ENCODE measurements around the gene IRF4. TPM values are rescaled to one million over a fixed set of nuclear protein-coding genes. Genes with fewer than 3 reads are reported as not detected.

The IRF4 gene
- total RNA-seq, 1 donor from 2014 or later, result 0.24 TPM

DNA sequence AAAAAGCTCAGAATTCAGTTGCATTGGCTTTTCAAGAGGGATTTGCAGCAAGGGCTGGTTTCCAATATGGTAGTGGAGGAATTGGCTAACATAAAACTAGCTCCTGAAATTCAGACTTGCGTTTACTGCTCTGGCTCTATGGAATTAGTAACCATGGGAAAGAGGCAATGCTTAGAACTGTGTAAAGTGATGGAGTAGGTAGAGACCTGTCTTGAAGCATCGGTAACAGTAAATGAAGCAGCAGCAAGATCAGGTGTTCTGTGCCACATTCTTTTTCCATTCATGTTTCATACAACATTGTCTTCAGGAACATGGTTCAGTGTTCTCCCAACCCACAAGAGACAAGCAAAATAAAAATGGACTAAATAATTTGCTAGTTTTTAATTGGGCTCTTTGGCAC, 6.5 kb downstream of the IRF4 start:
- DNase-seq (ENCODE audit: low spot score), result no peak

DNA sequence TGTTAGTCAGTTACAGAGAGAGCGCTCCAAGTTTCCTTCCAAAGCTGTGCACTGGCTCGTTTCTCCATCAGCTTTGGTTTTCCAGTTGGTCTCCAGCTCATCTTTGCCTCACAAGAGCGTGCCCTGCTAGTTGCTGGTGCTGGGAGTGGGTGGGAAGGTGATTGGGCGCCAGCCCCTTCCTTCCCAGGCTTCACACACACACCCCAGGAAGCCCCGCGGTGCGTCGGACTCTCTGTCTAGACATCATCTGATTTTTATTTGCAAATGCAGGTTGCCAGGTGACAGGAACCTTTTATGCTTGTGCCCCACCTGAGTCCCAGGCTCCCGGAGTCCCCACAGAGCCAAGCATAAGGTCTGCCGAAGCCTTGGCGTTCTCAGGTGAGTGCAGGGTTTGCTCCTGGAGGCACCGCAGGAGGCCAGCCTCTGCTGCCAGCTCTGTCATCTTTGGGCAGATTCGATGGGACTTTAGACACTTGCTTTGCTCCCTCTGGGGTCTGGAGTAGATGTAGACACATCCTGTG, 7.1 kb downstream of the IRF4 start:
- DNase-seq (ENCODE audit: low spot score), result no peak

DNA sequence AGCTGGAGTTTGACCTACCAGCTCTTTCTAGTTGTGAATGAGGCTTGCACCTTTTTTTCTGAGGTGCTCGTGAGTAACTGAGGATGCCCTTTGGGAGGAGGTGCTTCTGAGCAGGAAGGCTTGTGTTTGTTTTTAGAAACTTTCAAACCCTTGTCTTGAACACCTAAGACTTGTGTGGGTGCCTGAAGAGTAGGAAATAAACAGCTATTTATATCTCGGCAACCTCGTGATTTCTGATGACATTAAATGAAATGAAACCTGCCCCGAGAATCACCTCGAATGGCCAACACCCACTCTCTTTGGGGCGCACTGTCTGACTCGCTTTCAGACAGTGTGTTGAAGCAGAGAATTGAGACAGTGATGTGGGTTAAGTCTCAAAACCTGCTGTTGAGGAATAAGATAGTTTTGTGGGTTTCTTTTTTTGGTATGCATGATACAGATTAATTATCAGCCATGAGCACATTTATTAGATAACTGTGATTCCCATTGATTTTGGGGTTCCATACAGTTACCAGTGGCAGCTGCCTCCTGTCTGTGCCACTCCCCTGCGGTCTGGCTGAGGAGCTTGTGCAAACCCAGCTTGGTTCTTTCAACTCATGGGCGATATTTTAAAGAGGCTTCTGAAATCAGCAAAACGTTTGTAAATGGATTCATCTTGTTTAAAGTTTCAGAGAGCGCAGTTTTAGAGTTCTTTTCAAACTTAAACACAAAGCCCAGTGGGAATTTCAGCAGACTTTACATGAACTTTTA, 8.4 kb downstream of the IRF4 start:
- no peak for DNase-seq (ENCODE audit: low spot score)

DNA sequence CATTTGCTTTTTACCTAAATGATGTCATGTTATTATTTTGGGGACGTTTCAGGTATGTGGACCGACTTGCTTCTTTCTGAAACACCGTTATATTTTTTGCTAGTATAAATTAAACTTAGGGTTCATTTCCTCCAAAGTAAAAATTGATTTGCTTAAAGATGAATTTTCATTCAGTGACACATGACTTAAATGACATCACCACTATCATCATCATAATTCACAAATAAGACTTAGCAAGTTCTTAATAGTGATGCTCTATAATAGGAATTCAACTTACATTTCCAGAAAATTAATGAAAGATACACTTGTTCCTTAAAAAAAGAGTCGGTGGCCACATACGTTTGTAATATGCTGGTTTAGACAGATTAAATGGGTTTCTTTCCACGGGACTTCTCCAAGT, 9.3 kb downstream of the IRF4 start:
- no peak for DNase-seq (ENCODE audit: low spot score)

DNA sequence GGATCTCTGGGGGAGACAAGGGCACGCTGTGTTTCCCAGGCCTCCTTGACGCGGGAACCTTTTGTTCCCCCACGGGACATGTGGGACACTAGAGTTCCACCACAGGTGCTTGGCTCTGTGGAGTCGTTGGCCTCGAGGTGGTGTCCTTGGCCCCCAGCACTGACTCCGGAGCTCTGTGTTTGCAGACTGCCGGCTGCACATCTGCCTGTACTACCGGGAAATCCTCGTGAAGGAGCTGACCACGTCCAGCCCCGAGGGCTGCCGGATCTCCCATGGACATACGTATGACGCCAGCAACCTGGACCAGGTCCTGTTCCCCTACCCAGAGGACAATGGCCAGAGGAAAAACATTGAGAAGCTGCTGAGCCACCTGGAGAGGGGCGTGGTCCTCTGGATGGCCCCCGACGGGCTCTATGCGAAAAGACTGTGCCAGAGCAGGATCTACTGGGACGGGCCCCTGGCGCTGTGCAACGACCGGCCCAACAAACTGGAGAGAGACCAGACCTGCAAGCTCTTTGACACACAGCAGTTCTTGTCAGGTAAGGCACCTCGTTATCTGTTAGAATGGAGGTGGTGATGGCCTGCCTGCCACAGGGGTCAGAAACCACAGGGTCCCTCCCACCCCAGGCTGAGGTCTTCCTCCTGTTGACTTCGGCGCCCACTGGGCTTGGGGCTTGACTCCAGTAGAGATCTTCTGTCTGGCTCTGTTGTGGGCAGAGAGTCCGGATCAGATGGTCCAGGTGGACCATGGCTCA, 9.9 kb downstream of the IRF4 start:
- no peak for DNase-seq (ENCODE audit: low spot score)

DNA sequence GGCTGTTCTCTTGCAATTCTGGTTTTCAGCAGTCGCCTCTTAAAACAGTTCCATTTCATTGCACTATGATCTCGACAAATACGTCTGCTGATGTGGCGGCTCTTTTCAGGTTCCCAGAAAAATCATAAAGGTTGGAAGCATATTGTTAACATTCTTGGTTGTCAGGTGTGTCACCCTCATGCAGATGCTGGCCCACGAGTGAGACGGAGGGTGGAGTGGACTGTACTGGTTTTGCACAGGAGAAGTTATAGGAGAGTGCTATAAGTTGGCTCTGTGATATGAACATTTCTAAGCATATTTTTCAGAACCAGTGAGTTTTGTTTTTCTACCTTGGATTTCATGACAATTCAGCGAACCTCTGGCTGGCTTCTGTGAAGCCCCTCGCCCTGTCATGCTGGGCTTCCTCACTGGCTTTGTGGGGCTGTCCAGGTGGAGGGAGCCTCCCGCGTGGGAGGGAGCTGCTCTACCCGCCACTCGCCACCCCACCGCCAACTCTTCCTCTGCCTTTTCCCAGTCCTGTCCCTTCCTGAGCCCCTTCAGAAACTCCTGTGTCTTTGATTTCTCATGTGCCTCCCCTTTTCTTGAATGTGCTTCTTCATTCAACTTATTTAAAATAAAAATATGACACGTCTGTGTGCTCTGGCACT, 10.6 kb downstream of the IRF4 start:
- no peak for DNase-seq (ENCODE audit: low spot score)

DNA sequence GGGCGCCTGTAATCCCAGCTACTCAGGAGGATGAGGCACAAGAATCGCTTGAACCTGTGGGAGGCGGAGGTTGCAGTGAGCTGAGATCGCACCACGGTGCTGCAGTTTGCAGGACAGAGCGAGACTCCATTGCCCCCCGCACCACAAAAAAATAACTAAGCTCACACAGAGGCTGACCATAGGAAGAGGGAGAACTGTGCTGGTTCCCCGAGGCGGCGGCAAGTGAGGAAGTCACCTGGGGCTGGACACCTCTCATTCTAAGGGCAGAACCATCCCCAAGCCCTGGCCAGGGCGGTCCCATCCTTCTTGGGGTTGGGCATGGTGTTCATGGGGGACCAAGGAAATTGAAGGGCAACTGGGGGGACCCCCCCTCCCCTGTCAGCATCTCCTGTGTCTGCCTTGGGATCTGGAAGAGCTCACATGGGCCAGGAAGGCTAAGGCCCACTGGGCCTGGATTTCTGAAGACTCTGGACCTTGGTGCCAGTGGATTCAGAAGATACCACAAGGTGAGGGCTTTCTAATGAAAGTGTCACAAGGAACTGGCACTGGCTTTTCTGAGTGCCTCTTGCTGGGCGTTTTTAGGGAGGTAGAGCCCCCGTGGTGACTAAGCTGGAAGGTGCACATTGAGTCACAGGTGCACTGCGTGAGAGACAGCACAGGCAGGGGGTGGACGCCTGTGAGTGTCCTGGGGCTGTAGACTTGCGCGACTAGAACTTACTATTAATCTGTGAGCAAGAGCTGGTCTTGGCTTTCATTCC, 11.5 kb downstream of the IRF4 start:
- no peak for DNase-seq (ENCODE audit: low spot score)

DNA sequence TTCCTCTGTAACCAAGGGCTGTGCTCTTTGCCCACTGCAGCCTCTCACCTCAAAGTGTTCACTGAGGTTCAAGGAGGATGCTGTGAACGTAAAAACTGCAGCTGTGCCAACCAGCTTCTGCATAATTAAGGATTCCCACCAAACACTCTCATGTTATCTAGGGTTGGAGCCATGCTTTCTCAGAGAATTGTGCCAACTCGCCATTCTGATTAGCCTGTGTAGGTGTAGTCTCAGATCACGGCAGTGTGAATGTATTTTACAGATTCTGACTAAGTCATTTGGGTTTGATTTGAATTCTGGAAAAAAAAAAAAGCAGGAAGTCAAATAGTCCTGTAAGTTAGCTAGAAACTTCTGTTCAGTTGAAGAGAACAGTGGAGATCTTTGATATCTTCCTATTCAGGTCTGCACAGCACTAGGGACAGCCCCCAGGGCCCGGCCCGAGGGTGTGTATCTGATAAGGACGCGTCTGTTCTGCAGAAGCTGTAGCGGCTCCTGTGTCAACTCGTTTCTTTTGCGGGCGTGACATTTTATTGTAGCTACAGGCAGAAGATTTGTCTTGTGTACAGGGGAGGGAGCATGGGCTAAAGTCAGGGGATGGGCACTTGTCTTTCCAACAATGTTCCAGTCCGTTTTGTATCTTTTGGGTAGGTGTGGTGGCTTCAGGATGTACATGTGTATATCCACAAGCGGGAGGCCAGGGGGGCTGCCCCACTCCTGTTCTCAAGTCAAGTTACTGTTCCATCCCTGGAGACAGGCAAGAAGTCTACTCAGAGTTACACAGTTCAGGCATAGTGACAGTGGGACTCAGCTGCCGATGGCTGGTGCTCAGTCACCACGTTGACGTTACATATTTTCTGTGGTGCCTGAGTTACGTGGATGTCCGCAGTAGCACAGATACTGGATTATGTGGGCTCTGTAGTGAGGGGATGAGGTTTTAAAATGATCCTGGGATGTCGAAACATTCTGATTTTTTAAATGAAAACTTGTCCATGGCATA, 12.4 kb downstream of the IRF4 start:
- no peak for DNase-seq (ENCODE audit: low spot score)

DNA sequence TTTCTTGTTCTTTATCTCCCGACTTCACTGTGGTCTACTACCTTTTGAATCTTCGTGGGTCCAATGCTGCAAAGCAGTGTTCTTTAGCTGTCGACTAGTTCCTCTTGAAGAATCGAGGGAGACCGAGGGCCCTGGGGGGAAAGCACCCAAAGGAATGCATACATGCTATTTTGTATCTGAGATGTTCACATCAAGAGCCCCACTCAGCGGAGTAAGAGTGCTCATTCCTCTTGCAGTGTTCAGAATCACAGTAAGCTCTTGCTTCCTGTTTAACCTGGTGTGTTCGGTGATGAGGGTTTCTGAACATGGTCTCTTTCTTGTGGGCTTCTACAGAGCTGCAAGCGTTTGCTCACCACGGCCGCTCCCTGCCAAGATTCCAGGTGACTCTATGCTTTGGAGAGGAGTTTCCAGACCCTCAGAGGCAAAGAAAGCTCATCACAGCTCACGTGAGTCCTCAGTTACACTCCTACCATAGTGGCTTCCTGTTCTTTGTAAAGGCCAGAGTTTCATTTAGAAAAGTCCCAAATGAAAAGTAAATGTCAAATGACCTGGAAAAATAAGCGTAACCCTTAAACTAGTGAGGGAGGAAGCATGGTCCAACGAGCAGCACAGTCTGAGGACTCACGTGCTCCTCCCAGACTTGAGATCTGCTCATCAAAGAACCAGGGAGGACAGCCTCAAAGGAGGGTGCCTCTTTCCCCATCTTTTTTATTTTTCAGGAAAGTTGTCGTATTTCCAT, 13.3 kb downstream of the IRF4 start:
- DNase-seq (ENCODE audit: low spot score), result no peak

DNA sequence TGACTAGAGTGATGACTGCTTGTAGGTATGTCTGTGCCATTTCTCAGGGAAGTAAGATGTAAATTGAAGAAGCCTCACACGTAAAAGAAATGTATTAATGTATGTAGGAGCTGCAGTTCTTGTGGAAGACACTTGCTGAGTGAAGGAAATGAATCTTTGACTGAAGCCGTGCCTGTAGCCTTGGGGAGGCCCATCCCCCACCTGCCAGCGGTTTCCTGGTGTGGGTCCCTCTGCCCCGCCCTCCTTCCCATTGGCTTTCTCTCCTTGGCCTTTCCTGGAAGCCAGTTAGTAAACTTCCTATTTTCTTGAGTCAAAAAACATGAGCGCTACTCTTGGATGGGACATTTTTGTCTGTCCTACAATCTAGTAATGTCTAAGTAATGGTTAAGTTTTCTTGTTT, 16.6 kb downstream of the IRF4 start:
- no peak for DNase-seq (ENCODE audit: low spot score)

DNA sequence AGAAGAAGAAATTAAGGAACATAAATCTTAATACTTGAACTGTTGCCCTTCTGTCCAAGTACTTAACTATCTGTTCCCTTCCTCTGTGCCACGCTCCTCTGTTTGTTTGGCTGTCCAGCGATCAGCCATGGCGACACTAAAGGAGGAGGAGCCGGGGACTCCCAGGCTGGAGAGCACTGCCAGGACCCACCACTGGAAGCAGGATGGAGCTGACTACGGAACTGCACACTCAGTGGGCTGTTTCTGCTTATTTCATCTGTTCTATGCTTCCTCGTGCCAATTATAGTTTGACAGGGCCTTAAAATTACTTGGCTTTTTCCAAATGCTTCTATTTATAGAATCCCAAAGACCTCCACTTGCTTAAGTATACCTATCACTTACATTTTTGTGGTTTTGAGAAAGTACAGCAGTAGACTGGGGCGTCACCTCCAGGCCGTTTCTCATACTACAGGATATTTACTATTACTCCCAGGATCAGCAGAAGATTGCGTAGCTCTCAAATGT, 17.1 kb downstream of the IRF4 start:
- no peak for DNase-seq (ENCODE audit: low spot score)

DNA sequence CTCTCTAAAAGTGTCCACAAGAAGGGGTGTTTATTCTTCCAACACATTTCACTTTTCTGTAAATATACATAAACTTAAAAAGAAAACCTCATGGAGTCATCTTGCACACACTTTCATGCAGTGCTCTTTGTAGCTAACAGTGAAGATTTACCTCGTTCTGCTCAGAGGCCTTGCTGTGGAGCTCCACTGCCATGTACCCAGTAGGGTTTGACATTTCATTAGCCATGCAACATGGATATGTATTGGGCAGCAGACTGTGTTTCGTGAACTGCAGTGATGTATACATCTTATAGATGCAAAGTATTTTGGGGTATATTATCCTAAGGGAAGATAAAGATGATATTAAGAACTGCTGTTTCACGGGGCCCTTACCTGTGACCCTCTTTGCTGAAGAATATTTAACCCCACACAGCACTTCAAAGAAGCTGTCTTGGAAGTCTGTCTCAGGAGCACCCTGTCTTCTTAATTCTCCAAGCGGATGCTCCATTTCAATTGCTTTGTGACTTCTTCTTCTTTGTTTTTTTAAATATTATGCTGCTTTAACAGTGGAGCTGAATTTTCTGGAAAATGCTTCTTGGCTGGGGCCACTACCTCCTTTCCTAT, 17.9 kb downstream of the IRF4 start:
- no peak for DNase-seq (ENCODE audit: low spot score)

DNA sequence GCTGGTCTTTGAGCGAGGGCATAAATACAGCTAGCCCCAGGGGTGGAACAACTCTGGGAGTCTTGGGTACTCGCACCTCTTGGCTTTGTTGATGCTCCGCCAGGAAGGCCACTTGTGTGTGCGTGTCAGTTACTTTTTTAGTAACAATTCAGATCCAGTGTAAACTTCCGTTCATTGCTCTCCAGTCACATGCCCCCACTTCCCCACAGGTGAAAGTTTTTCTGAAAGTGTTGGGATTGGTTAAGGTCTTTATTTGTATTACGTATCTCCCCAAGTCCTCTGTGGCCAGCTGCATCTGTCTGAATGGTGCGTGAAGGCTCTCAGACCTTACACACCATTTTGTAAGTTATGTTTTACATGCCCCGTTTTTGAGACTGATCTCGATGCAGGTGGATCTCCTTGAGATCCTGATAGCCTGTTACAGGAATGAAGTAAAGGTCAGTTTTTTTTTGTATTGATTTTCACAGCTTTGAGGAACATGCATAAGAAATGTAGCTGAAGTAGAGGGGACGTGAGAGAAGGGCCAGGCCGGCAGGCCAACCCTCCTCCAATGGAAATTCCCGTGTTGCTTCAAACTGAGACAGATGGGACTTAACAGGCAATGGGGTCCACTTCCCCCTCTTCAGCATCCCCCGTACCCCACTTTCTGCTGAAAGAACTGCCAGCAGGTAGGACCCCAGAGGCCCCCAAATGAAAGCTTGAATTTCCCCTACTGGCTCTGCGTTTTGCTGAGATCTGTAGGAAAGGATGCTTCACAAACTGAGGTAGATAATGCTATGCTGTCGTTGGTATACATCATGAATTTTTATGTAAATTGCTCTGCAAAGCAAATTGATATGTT, 19.2 kb downstream of the IRF4 start:
- no peak for DNase-seq (ENCODE audit: low spot score)

DNA sequence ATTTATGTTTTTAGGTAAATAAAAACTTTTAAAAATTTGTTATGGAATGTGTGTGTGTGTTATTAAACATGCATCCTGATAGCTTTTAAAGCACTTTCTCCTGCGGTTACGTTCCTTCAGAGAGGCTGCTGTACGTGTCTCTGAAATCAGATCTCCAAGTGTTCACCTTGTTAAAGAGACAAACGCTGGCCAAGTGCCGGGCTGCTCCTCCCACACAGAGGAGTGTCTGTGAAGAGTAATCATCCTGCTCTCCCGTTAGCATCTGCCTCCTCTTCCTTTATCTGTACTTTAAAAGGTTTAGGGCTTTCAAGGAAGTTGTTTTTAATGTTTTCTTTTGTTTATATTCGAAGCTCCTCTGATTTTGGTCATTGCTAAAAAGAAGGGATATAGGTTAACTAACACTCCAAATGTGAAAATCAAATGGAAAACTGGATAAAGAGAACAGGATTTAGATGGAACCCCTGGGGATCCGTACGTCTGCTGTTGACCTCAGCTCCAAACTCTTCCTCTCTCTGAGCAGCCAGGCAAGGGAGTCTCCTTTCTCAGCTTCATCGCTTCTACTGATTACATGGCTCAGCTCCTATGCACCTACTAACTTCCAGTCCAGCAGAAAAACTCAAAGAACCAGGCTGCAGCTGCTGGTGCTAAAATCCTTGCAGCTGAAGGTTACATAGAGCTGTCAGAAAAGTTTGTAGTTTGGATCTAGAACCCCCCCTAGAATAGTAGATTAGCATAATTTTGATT, 20.0 kb downstream of the IRF4 start:
- peak; percentile 30 for DNase-seq (ENCODE audit: low spot score)

DNA sequence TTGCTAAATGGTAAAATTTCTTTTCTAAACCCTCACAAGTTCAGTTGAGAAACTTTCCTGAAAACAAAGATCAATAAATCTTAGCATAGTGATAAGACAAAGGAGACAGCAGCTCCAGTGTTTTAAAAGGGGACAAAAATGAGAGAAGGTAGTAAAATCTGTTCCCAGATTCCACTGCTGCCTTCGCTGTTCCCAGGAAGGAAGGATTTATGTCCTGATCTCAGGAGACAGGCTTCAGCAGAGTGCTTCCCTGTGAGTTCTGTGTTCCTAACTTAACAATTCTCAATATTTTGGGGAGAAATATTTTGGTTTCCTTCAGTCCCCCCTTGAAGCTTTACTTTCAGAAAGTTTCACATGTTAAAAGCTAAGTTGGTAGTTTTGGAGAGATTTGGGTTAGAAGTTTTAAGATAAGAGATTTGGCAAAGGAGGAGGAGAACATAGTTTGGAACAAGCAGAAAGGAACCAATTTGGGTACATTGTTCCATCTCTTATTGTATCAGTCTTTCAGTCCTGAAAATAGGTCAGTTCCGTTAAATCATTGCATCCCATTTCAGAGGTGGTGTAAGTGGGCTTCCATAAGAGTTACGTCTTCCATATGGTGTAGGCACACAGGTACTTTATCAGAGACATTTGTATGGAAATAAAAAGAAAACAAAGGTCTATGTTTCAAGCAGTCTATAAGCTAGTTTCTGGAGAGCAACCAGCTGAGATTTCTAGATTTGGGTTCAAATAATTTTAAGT, 20.8 kb downstream of the IRF4 start:
- DNase-seq (ENCODE audit: low spot score), result no peak

DNA sequence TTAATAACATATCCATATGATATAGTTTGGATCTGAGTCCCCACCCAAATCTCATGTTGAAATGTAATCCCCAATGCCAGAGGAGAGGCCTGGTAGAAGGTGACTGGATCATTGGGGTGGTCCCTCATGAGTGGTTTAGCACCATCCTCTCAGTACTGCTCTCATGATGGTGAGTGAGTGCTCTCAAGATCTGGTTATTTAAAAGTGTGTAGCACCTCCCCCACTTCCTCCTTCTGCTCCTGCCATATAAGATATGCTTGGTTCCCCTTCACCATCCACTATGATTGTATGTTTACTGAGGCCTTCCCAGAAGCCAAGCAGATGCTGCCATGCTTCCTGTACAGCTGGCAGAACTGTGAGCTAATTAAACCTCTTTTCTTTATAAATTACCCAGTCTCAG, 22.9 kb downstream of the IRF4 start:
- DNase-seq (ENCODE audit: low spot score), result no peak

DNA sequence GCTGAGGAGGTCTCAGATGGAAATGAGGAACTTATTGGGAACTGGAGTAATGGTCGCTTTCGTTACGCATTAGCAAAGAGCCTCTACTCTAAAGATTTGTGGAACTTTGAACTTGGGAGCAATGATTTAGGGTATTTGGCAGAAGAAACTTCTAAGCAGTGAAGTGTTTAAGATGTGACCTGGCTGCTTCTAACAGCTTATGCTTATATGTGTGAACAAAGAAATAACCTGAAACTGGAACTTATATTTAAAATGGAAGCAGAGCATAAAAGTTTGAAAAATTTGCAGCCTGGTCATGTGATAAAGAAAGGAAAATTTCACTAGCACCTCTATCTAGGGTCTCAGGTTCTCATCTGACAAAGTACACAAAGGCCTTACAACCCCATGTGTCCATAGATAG, 23.5 kb downstream of the IRF4 start:
- DNase-seq (ENCODE audit: low spot score), result no peak
